Sigmoid colon (tissue), 7 donors: ENCODE results near the gene TRPV3. TPM values are rescaled to one million over a fixed set of nuclear protein-coding genes. Genes with fewer than 3 reads are reported as not detected.

Experiments used
- DNase-seq: peaks from one replicate; pipeline ENCODE4 v3.0.0-alpha.2; 2019
- H3K27ac ChIP-seq, 4 donors: fragments of 200-600 bp; sonication (generic); one replicate each; pipeline ENCODE4 v1.5.1; 2016 to 2019; ENCODE audit warnings: mild to moderate bottlenecking in 1 of 4
- H3K27me3 ChIP-seq, 3 donors: fragments of 200-600 bp; sonication (generic); one replicate each; pipeline ENCODE4 v1.5.1; 2019; ENCODE audit warnings: mild to moderate bottlenecking in 1 of 3
- H3K36me3 ChIP-seq, 4 donors: fragments of 200-600 bp; sonication (generic); one replicate each; pipeline ENCODE4 v1.5.1; 2016 to 2019
- H3K4me1 ChIP-seq, 4 donors: fragments of 200-600 bp; sonication (generic); one replicate each; pipeline ENCODE4 v1.5.1; 2017 to 2019
- H3K4me3 ChIP-seq, 4 donors: fragments of 200-600 bp; sonication (generic); one replicate each; pipeline ENCODE4 v1.5.1; 2017 to 2019; ENCODE audit warnings: mild to moderate bottlenecking in 2 of 4, moderate library complexity in 1 of 4
- H3K9me3 ChIP-seq, 4 donors: fragments of 200-600 bp in 3 of 4; sonication (generic) in 3 of 4; one replicate each; pipeline versions ENCODE4 v1.5.1 to v1.6.1; 2013 to 2019
- EP300 ChIP-seq, 4 donors: sonication (generic); formaldehyde crosslinking; IDR thresholded peaks; one replicate each; pipeline ENCODE4 v1.6.1; 2017; ENCODE audit warnings: antibody characterized with exemption in 4 of 4
- POLR2A ChIP-seq, 2 donors: fragments of 450-650 bp; IDR thresholded peaks; one replicate each; pipeline ENCODE4 v1.6.1; 2016; ENCODE audit warnings: antibody characterized with exemption in 2 of 2, mild to moderate bottlenecking in 2 of 2, moderate library complexity in 2 of 2
- POLR2AphosphoS5 ChIP-seq, 4 donors: sonication (generic); formaldehyde crosslinking; IDR thresholded peaks; one replicate each; pipeline ENCODE4 v1.6.1; 2017; ENCODE audit warnings: antibody characterized with exemption in 4 of 4
- WGBS, 2 donors: extraction: QIAGEN DNeasy Blood & Tissue Kit; methylation state at CpG; one replicate each; pipeline ENCODE4 v1.1.7; 2013; 5-methylcytosine and 5-hydroxymethylcytosine counted together
- intact Hi-C: fragments of 100-400 bp; cut with DNase I; formaldehyde crosslinking; loops from one replicate; pipeline ENCODE4 v1.15.1; 2023
- polyA plus RNA-seq, 3 donors: library from polyadenylated mRNA; stranded (reverse); fragments of 200-250 nt; gene quantifications; one replicate each; pipeline ENCODE4 v1.2.3, GENCODE V29; 2013
- total RNA-seq, 4 donors: library from RNA; depleted of rRNA; stranded (reverse); fragments of >200 nt; gene quantifications; one replicate each; pipeline ENCODE4 v1.1.0, GENCODE V29; 2016
- TF ChIP-seq, protein P1 (sequence below), 4 experiments: fragments of 450-650 bp in 3 of 4; fragments of 200-600 bp in 1 of 4; IDR thresholded peaks; one replicate each; pipeline ENCODE4 v1.5.1; 2016 to 2019; ENCODE audit warnings: antibody characterized with exemption in 4 of 4, mild to moderate bottlenecking in 3 of 4, moderate library complexity in 2 of 4
- donor health status: healthy with polysubstance abuse.
- donor health status: Bipolar disorder and iron deficiency.
- donor health status: healthy.

The TRPV3 gene
- total and polyA plus RNA-seq, 7 donors: 0.14 to 3.3 (median 1.8) TPM

DNA sequence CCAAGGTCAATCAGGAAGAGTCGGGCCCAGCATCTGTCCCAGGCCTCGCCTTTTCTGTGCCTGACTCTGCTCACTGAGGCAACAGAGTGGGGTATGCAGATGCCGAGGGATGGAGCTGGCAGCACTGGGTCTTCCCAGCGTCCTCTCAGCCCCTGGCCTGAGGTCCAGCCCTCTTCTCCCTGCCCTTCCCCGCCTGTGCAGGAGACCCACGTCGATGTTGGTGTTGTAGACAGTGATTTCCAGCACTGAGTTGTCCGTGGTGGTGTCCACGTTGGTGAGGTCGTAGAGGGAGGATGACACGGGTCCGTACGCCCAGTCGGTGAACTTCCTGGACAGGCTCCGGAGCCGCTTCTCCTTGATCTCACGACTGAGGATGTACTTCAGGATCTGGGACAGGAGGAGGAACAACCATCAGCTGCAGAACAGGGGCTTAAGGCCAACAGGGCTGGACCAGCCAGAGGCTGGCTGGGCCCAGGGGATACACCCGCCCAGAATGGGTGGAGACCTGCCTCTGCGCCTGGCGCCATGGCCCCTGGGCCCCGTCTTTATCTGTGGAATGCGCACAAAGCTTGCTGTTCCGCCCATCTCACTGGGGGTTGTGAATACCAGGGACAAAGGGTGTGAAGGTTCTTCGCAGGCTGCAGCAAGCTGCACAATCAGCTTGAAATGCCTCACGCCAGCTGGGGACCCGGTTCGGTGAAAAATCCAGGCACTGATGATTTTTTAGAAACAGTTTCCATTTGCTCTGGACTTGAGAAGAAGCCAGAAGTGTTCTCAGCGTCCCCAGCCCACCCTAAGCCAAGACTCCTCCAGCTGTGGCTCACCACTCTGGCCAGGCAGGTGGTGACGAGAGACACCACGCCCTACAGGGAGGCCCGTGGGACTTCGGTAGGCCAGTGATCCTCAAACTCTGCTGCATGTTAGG, 27.5 kb downstream of the TRPV3 start:
- Histone ChIP-seq H3K27me3 (peaks cover 2 to 22% (median 9%) of the 10 kb centered on the region in 3 donors), H3K27ac (peak overlapping the region; percentile 25 to 67 (median 44)), H3K9me3 (no peaks in the 10 kb centered on the region), H3K4me3 (no peak overlapping the region), H3K4me1 (no peaks in the 10 kb centered on the region), H3K36me3 (no peaks in the 10 kb centered on the region)
- peak; percentile 64 for DNase-seq
- WGBS, 2 donors: 40 to 61% methylated on average over 32 of the region's 32 CpGs
- TF ChIP-seq POLR2AphosphoS5 (IDR thresholded peaks at IDR 0.05) (peak in 1 of 4 donors; percentile 48), POLR2A (IDR thresholded peaks at IDR 0.05) (no peak), EP300 (IDR thresholded peaks at IDR 0.05) (no peak)
- intact Hi-C loops: loop anchor here (10.0 kb wide), 1 partner anchor 55 kb away; the partner anchor contains the start of genes ASPA and SPATA22

DNA sequence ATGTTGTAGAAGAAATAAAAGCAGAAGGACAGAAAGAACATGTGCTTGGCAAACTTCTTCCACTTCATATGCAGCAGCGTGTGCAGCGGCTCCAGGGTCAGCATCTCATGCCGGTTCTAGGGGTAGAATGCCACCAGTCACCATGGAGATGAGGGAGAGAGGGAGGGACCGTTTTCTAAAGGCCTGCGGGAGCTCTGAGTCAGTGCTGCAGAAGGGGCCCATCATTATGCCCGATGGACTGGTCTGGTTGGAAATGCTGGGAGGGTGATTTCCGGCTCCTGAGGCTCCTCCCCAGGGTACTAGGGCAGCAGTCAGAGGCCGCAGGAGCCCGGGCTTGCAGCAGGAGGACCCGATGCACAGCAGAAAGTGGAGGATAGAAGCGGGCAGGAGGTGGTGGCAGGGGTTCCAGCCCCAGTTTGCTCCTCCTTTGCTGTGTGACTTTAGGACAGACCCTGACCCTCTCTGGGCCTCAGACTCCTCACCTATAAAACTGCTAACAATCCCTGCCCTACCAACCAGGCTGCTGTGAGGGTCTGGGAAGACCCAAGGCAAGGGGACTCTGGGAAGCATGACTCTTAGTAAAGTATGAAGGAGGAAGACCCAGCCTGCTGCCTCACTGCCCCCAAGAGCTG, 28.6 kb downstream of the TRPV3 start:
- DNase-seq: peak; percentile 40
- Histone ChIP-seq H3K27me3 (peaks cover 0 to 18% (median 6%) of the 10 kb centered on the region in 3 donors), H3K4me1 (no peaks in the 10 kb centered on the region), H3K9me3 (no peaks in the 10 kb centered on the region), H3K27ac (peak overlapping the region in 1 of 4 donors; percentile 67), H3K36me3 (no peaks in the 10 kb centered on the region), H3K4me3 (no peak overlapping the region)
- 38 to 59% methylated on average over 11 of the region's 11 CpGs for WGBS, 2 donors
- intact Hi-C loops: no loop called here
- TF ChIP-seq POLR2AphosphoS5 (IDR thresholded peaks at IDR 0.05) (peak in 1 of 4 donors; percentile 3), POLR2A (IDR thresholded peaks at IDR 0.05) (no peak)

DNA sequence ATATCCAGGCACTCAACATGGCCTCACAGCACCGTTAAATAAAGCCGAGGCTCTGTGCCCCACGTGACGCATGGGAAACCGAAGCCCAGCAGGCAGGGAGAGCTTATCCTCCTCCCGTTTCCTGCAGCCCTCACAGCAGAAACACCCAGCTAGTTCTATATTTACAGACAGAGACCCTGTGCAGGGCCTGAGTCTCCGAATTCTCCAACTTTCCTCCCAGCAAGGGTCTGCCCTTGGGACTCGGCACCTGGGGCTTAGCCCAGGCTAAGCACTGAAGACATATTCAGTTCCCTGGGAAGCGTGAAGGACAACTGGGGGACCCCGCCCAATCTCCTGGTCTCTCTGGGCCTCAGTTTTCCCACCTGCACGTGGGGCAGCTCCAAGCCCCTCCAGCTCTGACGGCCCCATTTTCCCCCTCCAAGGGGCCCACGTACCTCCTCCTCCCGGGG, 29.2 kb downstream of the TRPV3 start:
- no peak for TF ChIP-seq POLR2A (IDR thresholded peaks at IDR 0.05)
- TF ChIP-seq, protein P1, sequence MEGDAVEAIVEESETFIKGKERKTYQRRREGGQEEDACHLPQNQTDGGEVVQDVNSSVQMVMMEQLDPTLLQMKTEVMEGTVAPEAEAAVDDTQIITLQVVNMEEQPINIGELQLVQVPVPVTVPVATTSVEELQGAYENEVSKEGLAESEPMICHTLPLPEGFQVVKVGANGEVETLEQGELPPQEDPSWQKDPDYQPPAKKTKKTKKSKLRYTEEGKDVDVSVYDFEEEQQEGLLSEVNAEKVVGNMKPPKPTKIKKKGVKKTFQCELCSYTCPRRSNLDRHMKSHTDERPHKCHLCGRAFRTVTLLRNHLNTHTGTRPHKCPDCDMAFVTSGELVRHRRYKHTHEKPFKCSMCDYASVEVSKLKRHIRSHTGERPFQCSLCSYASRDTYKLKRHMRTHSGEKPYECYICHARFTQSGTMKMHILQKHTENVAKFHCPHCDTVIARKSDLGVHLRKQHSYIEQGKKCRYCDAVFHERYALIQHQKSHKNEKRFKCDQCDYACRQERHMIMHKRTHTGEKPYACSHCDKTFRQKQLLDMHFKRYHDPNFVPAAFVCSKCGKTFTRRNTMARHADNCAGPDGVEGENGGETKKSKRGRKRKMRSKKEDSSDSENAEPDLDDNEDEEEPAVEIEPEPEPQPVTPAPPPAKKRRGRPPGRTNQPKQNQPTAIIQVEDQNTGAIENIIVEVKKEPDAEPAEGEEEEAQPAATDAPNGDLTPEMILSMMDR (IDR thresholded peaks at IDR 0.05): no peak
- no peak for TF ChIP-seq EP300 (IDR thresholded peaks at IDR 0.05)
- no peak for TF ChIP-seq POLR2AphosphoS5 (IDR thresholded peaks at IDR 0.05)
- peaks cover 0 to 13% (median 6%) of the 10 kb centered on the region in 3 donors for H3K27me3 ChIP-seq
- no peaks in the 10 kb centered on the region for H3K9me3 ChIP-seq
- intact Hi-C loops: no loop called here
- peak; percentile 46 for DNase-seq
- WGBS, 2 donors: 78 to 85% methylated on average over 14 of the region's 14 CpGs
- no peaks in the 10 kb centered on the region for H3K4me1 ChIP-seq
- H3K4me3 ChIP-seq: no peak overlapping the region
- no peak overlapping the region for H3K27ac ChIP-seq
- H3K36me3 ChIP-seq: no peaks in the 10 kb centered on the region

DNA sequence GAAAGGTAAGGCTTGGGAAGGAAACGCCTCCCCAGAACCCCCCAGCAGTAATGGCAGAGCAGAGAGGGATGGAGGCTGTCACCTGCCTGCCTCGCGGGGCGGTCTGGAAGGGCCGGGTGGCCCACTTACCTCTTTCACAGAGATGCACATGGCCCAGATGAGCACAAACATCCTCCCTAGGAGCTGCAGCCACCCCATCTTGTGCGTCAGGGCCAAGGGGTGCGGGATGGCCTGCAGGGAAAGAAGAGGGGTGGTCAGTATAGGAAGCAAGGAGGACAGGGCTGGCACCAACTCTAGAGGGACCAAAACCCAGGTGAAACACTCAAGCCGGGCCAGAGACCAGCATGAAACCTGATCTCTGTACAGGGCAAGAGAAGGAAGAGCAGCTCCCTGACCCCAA, 29.7 kb downstream of the TRPV3 start:
- Histone ChIP-seq H3K4me1 (no peaks in the 10 kb centered on the region), H3K4me3 (no peak overlapping the region), H3K27me3 (peaks cover 0 to 9% (median 6%) of the 10 kb centered on the region in 3 donors), H3K9me3 (no peaks in the 10 kb centered on the region), H3K36me3 (no peaks in the 10 kb centered on the region), H3K27ac (no peak overlapping the region)
- intact Hi-C loops: no loop called here
- TF ChIP-seq POLR2AphosphoS5 (IDR thresholded peaks at IDR 0.05) (no peak), POLR2A (IDR thresholded peaks at IDR 0.05) (no peak)
- TF ChIP-seq, protein P1 (IDR thresholded peaks at IDR 0.05): no peak
- WGBS, 2 donors: 94 to 95% methylated on average over 8 of the region's 8 CpGs
- DNase-seq: peak; percentile 44

DNA sequence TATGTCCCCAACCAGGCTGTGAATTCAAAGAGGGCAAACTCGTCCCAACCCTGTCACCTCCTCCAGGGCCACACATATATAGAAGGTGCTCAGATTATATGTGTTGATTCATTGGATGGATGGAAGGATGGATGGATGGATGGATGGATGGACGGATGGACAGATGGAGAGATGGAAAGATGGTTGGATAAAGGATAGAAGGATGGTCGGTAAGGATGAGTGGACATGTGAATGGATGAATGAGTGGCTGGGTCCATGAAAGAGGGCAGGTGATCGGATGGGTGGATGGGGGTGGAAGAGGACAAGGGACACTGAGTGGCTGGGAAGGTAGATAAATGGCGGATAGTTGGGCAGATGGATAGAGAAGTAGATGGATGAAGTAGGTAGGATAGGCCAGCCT, 30.1 kb downstream of the TRPV3 start:
- H3K4me1 ChIP-seq: no peaks in the 10 kb centered on the region
- H3K36me3 ChIP-seq: no peaks in the 10 kb centered on the region
- peak; percentile 4 for DNase-seq
- peaks cover 0 to 6% (median 5%) of the 10 kb centered on the region in 3 donors for H3K27me3 ChIP-seq
- no peaks in the 10 kb centered on the region for H3K9me3 ChIP-seq
- WGBS, 2 donors: 92 to 94% methylated on average over 5 of the region's 5 CpGs
- TF ChIP-seq EP300 (IDR thresholded peaks at IDR 0.05) (no peak), POLR2AphosphoS5 (IDR thresholded peaks at IDR 0.05) (no peak), POLR2A (IDR thresholded peaks at IDR 0.05) (no peak)
- TF ChIP-seq, protein P1 (IDR thresholded peaks at IDR 0.05): no peak
- intact Hi-C loops: no loop called here
- no peak overlapping the region for H3K27ac ChIP-seq
- no peak overlapping the region for H3K4me3 ChIP-seq
